GM23248 (cell line): ENCODE results near the gene RNASEH2B. TPM values are rescaled to one million over a fixed set of nuclear protein-coding genes. Genes with fewer than 3 reads are reported as not detected.
A peak's percentile ranks its signal among the peaks of the same experiment; 100 is the strongest.

Experiments
- DNase-seq: peaks from one replicate; pipeline ENCODE4 v3.0.0-alpha.2; 2015
- H2AFZ ChIP-seq: fragments of 200-600 bp; sonication (generic); 2 replicates; pipeline ENCODE4 v1.6.1; 2016; ENCODE audit warnings: antibody characterized with exemption
- H3F3A ChIP-seq: fragments of 200-600 bp; sonication (generic); 2 replicates; pipeline ENCODE4 v1.6.1; 2016; ENCODE audit warnings: mild to moderate bottlenecking, antibody characterized with exemption, mixed run types; ENCODE audit not compliant: insufficient read depth
- H3K27ac ChIP-seq: fragments of 200-600 bp; sonication (generic); 2 replicates; pipeline ENCODE4 v1.5.1; 2016; ENCODE audit warnings: mild to moderate bottlenecking
- H3K27me3 ChIP-seq: fragments of 200-600 bp; sonication (generic); replicated peaks from 2 replicates; pipeline ENCODE4 v1.6.1; 2016; ENCODE audit warnings: mild to moderate bottlenecking; ENCODE audit not compliant: insufficient read depth
- H3K36me3 ChIP-seq: fragments of 200-600 bp; sonication (generic); 2 replicates; pipeline ENCODE4 v1.6.1; 2016; ENCODE audit warnings: low read depth, mild to moderate bottlenecking
- H3K4me1 ChIP-seq: fragments of 200-600 bp; sonication (generic); 2 replicates; pipeline ENCODE4 v1.6.1; 2016; ENCODE audit warnings: mild to moderate bottlenecking; ENCODE audit not compliant: insufficient read depth
- H3K4me2 ChIP-seq: fragments of 200-600 bp; sonication (generic); one replicate; pipeline ENCODE4 v1.6.1; 2016; ENCODE audit warnings: mild to moderate bottlenecking; ENCODE audit not compliant: unreplicated experiment
- H3K4me3 ChIP-seq: fragments of 200-600 bp; sonication (generic); 2 replicates; pipeline ENCODE4 v1.5.1; 2016; ENCODE audit warnings: mild to moderate bottlenecking
- H3K79me2 ChIP-seq: fragments of 200-600 bp; sonication (generic); 2 replicates; pipeline ENCODE4 v1.6.1; 2016; ENCODE audit warnings: mild to moderate bottlenecking; ENCODE audit not compliant: insufficient read depth
- H3K9ac ChIP-seq: fragments of 200-600 bp; sonication (generic); 2 replicates; pipeline ENCODE4 v1.6.1; 2016; ENCODE audit warnings: mild to moderate bottlenecking
- H3K9me2 ChIP-seq: fragments of 200-600 bp; sonication (generic); 2 replicates; pipeline ENCODE4 v1.6.1; 2016; ENCODE audit warnings: mixed run types, mild to moderate bottlenecking, moderate library complexity; ENCODE audit not compliant: insufficient read depth
- H3K9me3 ChIP-seq: fragments of 200-600 bp; sonication (generic); one replicate; pipeline ENCODE4 v1.6.1; 2017; ENCODE audit warnings: low read depth
- H4K20me1 ChIP-seq: fragments of 200-600 bp; sonication (generic); 2 replicates; pipeline ENCODE4 v1.6.0; 2016; ENCODE audit not compliant: insufficient read depth
- EZH2 ChIP-seq: fragments of 200-600 bp; sonication (generic); IDR thresholded peaks from 2 replicates; pipeline ENCODE4 v1.6.1; 2018; ENCODE audit warnings: antibody characterized with exemption, mild to moderate bottlenecking; ENCODE audit not compliant: insufficient read depth, poor library complexity, severe bottlenecking
- EZH2phosphoT487 ChIP-seq: fragments of 200-600 bp; sonication (generic); IDR thresholded peaks from 2 replicates; pipeline ENCODE4 v1.6.1; 2018; ENCODE audit warnings: antibody characterized with exemption, moderate library complexity, mild to moderate bottlenecking, low read depth; ENCODE audit not compliant: insufficient read depth
- WGBS, 2 experiments: methylation state at CpG; one replicate each; pipeline ENCODE4 v1.1.6; 2015 to 2017; ENCODE audit warnings: low lambda C conversion rate in 2 of 2, low coverage in 1 of 2; ENCODE audit errors: missing lambda C conversion rate in 2 of 2; 5-methylcytosine and 5-hydroxymethylcytosine counted together
- in situ Hi-C: fragments of 300-500 bp; cut with MboI; formaldehyde crosslinking; loops from 2 replicates; pipeline ENCODE4 v1.15.0; 2020
- polyA plus RNA-seq: library from polyadenylated mRNA; unstranded; fragments of >200 nt; fragmentation: Nextera tagmentation; extraction: Ambion mirVana; gene quantifications from 2 replicates; pipeline ENCODE4 v1.2.1, GENCODE V29; 2016
- total RNA-seq: library from RNA; depleted of rRNA; stranded (reverse); fragments of >200 nt; shearing (Covaris generic); gene quantifications from 2 replicates; pipeline ENCODE4 v1.2.3, GENCODE V29; 2014

The RNASEH2B gene
- total and polyA plus RNA-seq, 2 experiments from 2014 or later = 27.9 to 28.3 TPM

- H3K4me1 ChIP-seq = peaks cover 17% of the 10 kb centered on the region
- no peak overlapping the region for H3K27ac ChIP-seq
- no peaks in the 10 kb centered on the region for H3K27me3 ChIP-seq
- H3K9ac ChIP-seq = no peak overlapping the region
- in situ Hi-C loops = no loop called here
- peaks cover 80% of the 10 kb centered on the region for H3K79me2 ChIP-seq
- H3K9me2 ChIP-seq = no peaks in the 10 kb centered on the region
- no peak overlapping the region for H2AFZ ChIP-seq
- no peaks in the 10 kb centered on the region for H3K9me3 ChIP-seq
- H4K20me1 ChIP-seq = no peaks in the 10 kb centered on the region
- H3K4me2 ChIP-seq = no peak overlapping the region
- H3K36me3 ChIP-seq = no peaks in the 10 kb centered on the region
- no peak overlapping the region for H3K4me3 ChIP-seq
- no peak for DNase-seq
- 78 to 88% methylated on average over 2 of the region's 2 CpGs for WGBS, 2 experiments
- peaks cover 18% of the 10 kb centered on the region; the same call in 1 of the 2 replicates for H3F3A ChIP-seq
- TF ChIP-seq EZH2phosphoT487 (no peak), EZH2 (no peak)
Measured at GRCh38 chr13:50916701-50917184, 7.2 kb downstream of the RNASEH2B start.

DNA sequence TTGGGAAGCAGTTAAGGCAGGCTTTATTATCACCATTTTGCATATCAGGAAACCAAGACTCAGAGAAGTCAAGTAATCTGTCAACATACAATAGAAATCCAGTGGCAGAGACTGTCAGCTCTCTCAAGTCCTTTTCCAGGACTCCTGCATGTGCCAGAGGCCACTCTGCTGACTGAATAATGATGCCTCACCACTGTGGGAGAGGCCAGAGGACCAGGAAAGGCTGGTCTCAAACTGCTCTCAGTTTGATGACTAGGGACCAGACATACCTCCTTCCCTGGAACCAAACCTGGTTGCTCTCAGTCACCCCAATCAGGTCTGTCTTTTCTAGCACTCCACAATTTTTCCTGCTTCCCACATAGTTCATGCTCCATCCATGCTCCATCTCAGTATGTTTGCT lies 8.0 kb downstream of the RNASEH2B start:
- Histone ChIP-seq H3K4me3 (no peak overlapping the region), H3K9ac (no peak overlapping the region), H3K9me2 (no peaks in the 10 kb centered on the region), H3K4me2 (no peak overlapping the region), H3F3A (peaks cover 17% of the 10 kb centered on the region; the same call in 1 of the 2 replicates), H3K79me2 (peaks cover 80% of the 10 kb centered on the region), H4K20me1 (no peaks in the 10 kb centered on the region), H3K36me3 (no peaks in the 10 kb centered on the region), H3K27ac (no peak overlapping the region), H3K27me3 (no peaks in the 10 kb centered on the region), H3K9me3 (no peaks in the 10 kb centered on the region), H2AFZ (no peak overlapping the region), H3K4me1 (peaks cover 15% of the 10 kb centered on the region)
- in situ Hi-C loops = no loop called here
- DNase-seq = peak; percentile 24
- no peak for TF ChIP-seq EZH2
- no peak for TF ChIP-seq EZH2phosphoT487

- Histone ChIP-seq H4K20me1 (no peaks in the 10 kb centered on the region), H3K4me1 (peaks cover 15% of the 10 kb centered on the region), H3K9ac (no peak overlapping the region), H3K4me2 (no peak overlapping the region), H3K9me3 (peaks cover 6% of the 10 kb centered on the region), H3K27me3 (no peaks in the 10 kb centered on the region), H3K4me3 (no peak overlapping the region), H3K9me2 (no peaks in the 10 kb centered on the region), H3F3A (peaks cover 17% of the 10 kb centered on the region; the same call in 1 of the 2 replicates), H3K36me3 (no peaks in the 10 kb centered on the region), H3K27ac (no peak overlapping the region), H2AFZ (no peak overlapping the region), H3K79me2 (peaks cover 79% of the 10 kb centered on the region)
- DNase-seq = no peak
- no peak for TF ChIP-seq EZH2
- no peak for TF ChIP-seq EZH2phosphoT487
- WGBS, 2 experiments = 40 to 46% methylated on average over 3 of the region's 3 CpGs
- in situ Hi-C loops = no loop called here
Measured at GRCh38 chr13:50918567-50918966, 9.0 kb downstream of the RNASEH2B start.

- Histone ChIP-seq H3K36me3 (no peaks in the 10 kb centered on the region), H3K4me3 (no peak overlapping the region), H3F3A (peaks cover 14% of the 10 kb centered on the region; the same call in 1 of the 2 replicates), H3K27ac (no peak overlapping the region), H2AFZ (no peak overlapping the region), H3K9me2 (no peaks in the 10 kb centered on the region), H3K4me2 (no peak overlapping the region), H3K9me3 (peaks cover 6% of the 10 kb centered on the region), H3K9ac (no peak overlapping the region), H4K20me1 (no peaks in the 10 kb centered on the region), H3K27me3 (no peaks in the 10 kb centered on the region), H3K79me2 (peaks cover 77% of the 10 kb centered on the region), H3K4me1 (peaks cover 11% of the 10 kb centered on the region)
- in situ Hi-C loops = no loop called here
- TF ChIP-seq EZH2 (no peak), EZH2phosphoT487 (no peak)
- 70 to 78% methylated on average over 2 of the region's 2 CpGs for WGBS, 2 experiments
- no peak for DNase-seq
Measured at GRCh38 chr13:50919277-50919676, 9.7 kb downstream of the RNASEH2B start.

DNA sequence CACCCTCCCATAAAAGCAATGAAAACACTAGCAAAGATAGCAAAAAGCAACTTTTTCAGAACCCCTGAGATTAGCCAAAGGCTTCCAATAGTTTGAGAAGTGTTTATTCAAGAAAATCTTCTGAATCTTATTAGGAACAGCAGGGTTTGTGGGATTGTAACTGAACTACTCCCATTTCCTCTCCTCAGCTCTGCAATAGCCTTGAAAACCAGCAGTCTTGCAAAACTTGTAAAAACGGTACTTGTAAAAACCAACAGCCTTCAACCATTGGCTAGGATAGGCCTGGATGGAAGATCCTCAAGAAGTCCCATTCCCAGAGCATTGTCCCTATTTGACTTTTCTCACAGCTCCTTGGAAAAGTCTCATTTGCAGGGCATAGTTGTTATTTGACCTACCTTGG lies 12.1 kb downstream of the RNASEH2B start:
- Histone ChIP-seq H3K36me3 (no peaks in the 10 kb centered on the region), H2AFZ (no peak overlapping the region), H4K20me1 (no peaks in the 10 kb centered on the region), H3K4me3 (no peak overlapping the region), H3K9me3 (peaks cover 6% of the 10 kb centered on the region), H3K27ac (no peak overlapping the region), H3F3A (no peaks in the 10 kb centered on the region), H3K9ac (no peak overlapping the region), H3K4me1 (no peaks in the 10 kb centered on the region), H3K79me2 (peaks cover 71% of the 10 kb centered on the region), H3K4me2 (no peak overlapping the region), H3K9me2 (no peaks in the 10 kb centered on the region), H3K27me3 (no peaks in the 10 kb centered on the region)
- WGBS, 2 experiments = 95 to 96% methylated on average over 1 of the region's 1 CpG
- no peak for DNase-seq
- TF ChIP-seq EZH2 (no peak), EZH2phosphoT487 (no peak)
- in situ Hi-C loops = no loop called here
